Endothelial cell (in vitro differentiated cells): ENCODE measurements around the gene RPS28. TPM values are rescaled to one million over a fixed set of nuclear protein-coding genes. Genes with fewer than 3 reads are reported as not detected.
A peak's percentile ranks its signal among the peaks of the same experiment; 100 is the strongest.
"Not testable (repeated sequence)": the region's sequence is repeated elsewhere in the genome, so short reads cannot be mapped to it uniquely, and the experiment has no call there.

Source experiments
- DNase-seq: peaks from one replicate; pipeline ENCODE4 v3.0.0; 2021; ENCODE audit warnings: low spot score
- H3K27ac Mint-ChIP-seq: one replicate; pipeline ENCODE4 v1.8.0; 2021; ENCODE audit warnings: mixed read lengths, inconsistent platforms; ENCODE audit not compliant: unreplicated experiment
- H3K27me3 Mint-ChIP-seq: one replicate; pipeline ENCODE4 v1.8.0; 2021; ENCODE audit warnings: mild to moderate bottlenecking, moderate library complexity, mixed read lengths, inconsistent platforms; ENCODE audit not compliant: unreplicated experiment
- H3K36me3 Mint-ChIP-seq: one replicate; pipeline ENCODE4 v1.8.0; 2021; ENCODE audit warnings: mild to moderate bottlenecking, low read depth, mixed read lengths, inconsistent platforms; ENCODE audit not compliant: unreplicated experiment
- H3K4me1 Mint-ChIP-seq: one replicate; pipeline ENCODE4 v1.8.0; 2021; ENCODE audit warnings: mild to moderate bottlenecking, mixed read lengths, inconsistent platforms; ENCODE audit not compliant: unreplicated experiment
- H3K4me3 Mint-ChIP-seq: one replicate; pipeline ENCODE4 v1.8.0; 2021; ENCODE audit warnings: mild to moderate bottlenecking, mixed read lengths, inconsistent platforms; ENCODE audit not compliant: unreplicated experiment
- H3K9me3 Mint-ChIP-seq: one replicate; pipeline ENCODE4 v1.8.0; 2021; ENCODE audit warnings: mixed read lengths, inconsistent platforms; ENCODE audit not compliant: unreplicated experiment
- CTCF ChIP-seq: fragments of 200-600 bp; sonication (generic); IDR thresholded peaks from one replicate; pipeline ENCODE4 v1.5.0; 2021; ENCODE audit warnings: antibody characterized with exemption; ENCODE audit not compliant: unreplicated experiment
- total RNA-seq: library from RNA; stranded (reverse); fragmentation: NEBNext Ultra II Directional; extraction: Animal tissue kit (Norgen Biotek cat#: 25700); gene quantifications from one replicate; pipeline ENCODE4 v1.2.1, GENCODE V29; 2021; ENCODE audit not compliant: unreplicated experiment

The RPS28 gene
- total RNA-seq, 1 donor from 2014 or later = 1,732 TPM

- DNase-seq = peak; percentile 87
- peak within 1 kb of the TSS; percentile 66 for H3K27ac Mint-ChIP-seq
- H3K27me3 Mint-ChIP-seq = peaks cover 9% of the 10 kb centered on the region
- no peak for TF ChIP-seq CTCF
- H3K4me1 Mint-ChIP-seq = peaks cover 39% of the 10 kb centered on the region
- peak within 1 kb of the TSS; percentile 95 for H3K4me3 Mint-ChIP-seq
- no peaks in the 10 kb centered on the region for H3K9me3 Mint-ChIP-seq
- peaks cover 16% of the 10 kb centered on the region for H3K36me3 Mint-ChIP-seq
Measured at GRCh38 chr19:8307965-8308866, 13.1 kb upstream of the RPS28 start, which contains the start of gene CD320. Gene CD320 (minus strand): TSS chr19:8308358. CDS start chr19:8308290, 68 bp downstream.

GRCh38 chr19:8308891-8309291 is 12.4 kb upstream of the RPS28 start:
- Mint-ChIP-seq H3K36me3 (peaks cover 16% of the 10 kb centered on the region), H3K4me1 (peaks cover 42% of the 10 kb centered on the region), H3K4me3 (peak overlapping the region; percentile 93), H3K27me3 (peaks cover 9% of the 10 kb centered on the region), H3K27ac (peak overlapping the region; percentile 59), H3K9me3 (no peaks in the 10 kb centered on the region)
- peak; percentile 5 for DNase-seq
- no peak for TF ChIP-seq CTCF

- peak; percentile 1 for DNase-seq
- no peak overlapping the region for H3K4me3 Mint-ChIP-seq
- H3K9me3 Mint-ChIP-seq = no peaks in the 10 kb centered on the region
- peaks cover 53% of the 10 kb centered on the region for H3K4me1 Mint-ChIP-seq
- TF ChIP-seq CTCF = no peak
- H3K36me3 Mint-ChIP-seq = peaks cover 13% of the 10 kb centered on the region
- no peak overlapping the region for H3K27ac Mint-ChIP-seq
- peaks cover 11% of the 10 kb centered on the region for H3K27me3 Mint-ChIP-seq
Measured at GRCh38 chr19:8310342-8311055, 10.8 kb upstream of the RPS28 start.

GRCh38 chr19:8311461-8312260 is 9.6 kb upstream of the RPS28 start:
- peak overlapping the region; percentile 52 for H3K27ac Mint-ChIP-seq
- peak; percentile 2 for DNase-seq
- no peak overlapping the region for H3K4me3 Mint-ChIP-seq
- H3K9me3 Mint-ChIP-seq = no peaks in the 10 kb centered on the region
- peaks cover 8% of the 10 kb centered on the region for H3K27me3 Mint-ChIP-seq
- no peak for TF ChIP-seq CTCF
- H3K36me3 Mint-ChIP-seq = peaks cover 17% of the 10 kb centered on the region
- H3K4me1 Mint-ChIP-seq = peaks cover 56% of the 10 kb centered on the region

GRCh38 chr19:8314981-8315640 is 6.2 kb upstream of the RPS28 start:
- DNase-seq, H3K9me3 Mint-ChIP-seq, H3K27me3 Mint-ChIP-seq, H3K4me3 Mint-ChIP-seq: not testable (repeated sequence)
- peaks cover 11% of the 10 kb centered on the region for H3K36me3 Mint-ChIP-seq
- peak overlapping the region; percentile 92 for H3K27ac Mint-ChIP-seq
- H3K4me1 Mint-ChIP-seq = peaks cover 50% of the 10 kb centered on the region
